ES-I3 (cell line): ENCODE data around the gene CGNL1.

Experiments
- H3K36me3 ChIP-seq: 2 replicates; pipeline ENCODE4 v1.6.1; 2013; ENCODE audit warnings: mild to moderate bottlenecking, low read length, control low read depth, moderate library complexity; ENCODE audit not compliant: insufficient read depth
- H3K4me1 ChIP-seq: 2 replicates; pipeline ENCODE4 v1.6.1; 2013; ENCODE audit warnings: mild to moderate bottlenecking, control low read depth, low read length; ENCODE audit not compliant: insufficient read depth
- H3K9ac ChIP-seq: 2 replicates; pipeline ENCODE4 v1.6.1; 2013; ENCODE audit warnings: low read depth, mild to moderate bottlenecking, low read length, moderate library complexity
- H3K9me3 ChIP-seq: 2 replicates; pipeline ENCODE4 v1.6.1; 2013; ENCODE audit warnings: mild to moderate bottlenecking, low read length, moderate library complexity; ENCODE audit not compliant: control insufficient read depth, insufficient read depth

Gene CGNL1

DNA sequence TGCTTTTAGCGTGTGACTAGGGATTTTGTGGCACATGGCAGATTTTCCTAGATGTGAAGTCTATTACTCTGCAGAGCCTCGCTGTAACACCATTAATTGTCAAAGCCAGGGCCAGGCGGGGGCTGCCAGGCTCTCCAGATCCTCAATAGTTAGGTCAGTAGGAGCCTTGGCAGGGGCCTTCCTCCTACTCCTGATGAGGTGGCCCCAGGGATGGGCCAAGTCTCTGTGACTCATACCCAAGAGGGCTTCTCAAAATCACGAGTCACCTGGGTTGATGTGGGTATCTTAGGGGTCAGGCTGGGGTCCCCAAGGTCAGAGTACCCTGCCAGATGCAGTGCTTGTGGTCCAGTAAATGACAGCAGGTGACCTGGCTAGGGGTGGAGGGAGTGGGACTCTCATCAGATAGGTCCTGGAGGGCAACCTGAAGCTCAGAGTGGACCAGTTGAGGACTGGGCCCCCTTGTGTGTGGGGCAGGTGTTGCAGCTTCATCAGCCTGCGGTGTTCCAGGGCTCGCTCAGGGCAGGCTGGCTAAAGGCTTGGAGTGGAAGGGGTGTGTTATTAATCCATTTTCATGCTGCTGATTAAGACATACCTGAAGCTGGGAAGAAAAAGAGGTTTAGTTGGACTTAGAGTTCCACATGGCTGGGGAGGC, 126.9 kb downstream of the CGNL1 start:
- H3K9ac ChIP-seq: no peak overlapping the region
- H3K36me3 ChIP-seq: no peaks in the 10 kb centered on the region
- H3K4me1 ChIP-seq: peaks cover 4% of the 10 kb centered on the region; the same call in 1 of the 2 replicates
- H3K9me3 ChIP-seq: no peaks in the 10 kb centered on the region

DNA sequence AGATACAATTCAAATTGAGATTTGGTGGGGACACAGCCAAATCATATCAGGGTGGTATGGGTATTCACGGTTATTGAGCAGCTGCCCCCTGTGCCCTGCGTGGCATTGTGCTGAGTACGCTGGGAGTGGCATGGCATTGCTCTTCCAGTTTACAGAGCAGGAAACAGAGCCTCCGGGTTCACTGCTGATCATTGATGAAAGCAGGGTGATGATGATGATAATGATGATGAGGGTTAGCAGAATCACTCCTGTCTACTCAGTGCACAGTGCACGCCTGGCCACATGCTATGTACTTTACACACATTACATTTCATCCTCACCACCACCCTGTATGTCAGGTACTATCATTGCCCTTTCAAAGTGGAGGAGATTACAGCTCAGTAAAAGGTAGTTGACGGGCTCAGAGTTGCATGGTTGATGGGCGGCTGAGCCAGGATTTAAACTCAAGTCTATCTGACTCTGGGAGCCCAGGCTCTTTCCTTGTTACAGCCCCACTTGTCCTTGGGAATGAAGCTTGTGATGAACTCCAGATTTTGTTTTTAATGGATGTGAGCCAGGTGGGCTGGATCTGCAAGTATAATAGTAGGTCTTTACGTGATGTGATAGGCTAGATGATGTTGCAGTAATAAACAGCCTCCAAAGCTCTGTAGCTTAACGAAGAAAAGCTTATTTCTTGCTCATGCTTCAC, 127.8 kb downstream of the CGNL1 start:
- H3K4me1 ChIP-seq: peaks cover 4% of the 10 kb centered on the region
- no peaks in the 10 kb centered on the region for H3K9me3 ChIP-seq
- H3K9ac ChIP-seq: no peak overlapping the region
- H3K36me3 ChIP-seq: no peaks in the 10 kb centered on the region

DNA sequence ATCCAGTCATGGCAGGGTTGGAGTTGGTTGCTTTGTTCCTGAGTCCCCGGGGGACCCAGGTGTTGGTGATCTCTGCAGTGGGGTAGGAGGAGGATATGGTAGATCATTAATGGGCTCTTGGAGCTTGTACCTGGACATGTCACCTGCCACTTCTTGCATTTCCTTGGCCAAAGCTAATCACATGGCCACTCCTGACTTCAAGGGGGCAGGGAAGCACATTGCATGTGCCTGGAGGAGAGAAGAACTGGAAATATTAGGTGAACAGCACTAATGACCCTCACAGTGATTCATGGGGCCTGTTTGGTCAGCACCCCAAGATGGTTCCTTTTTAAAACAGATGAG, 128.3 kb downstream of the CGNL1 start:
- H3K36me3 ChIP-seq: no peaks in the 10 kb centered on the region
- H3K9ac ChIP-seq: no peak overlapping the region
- H3K4me1 ChIP-seq: peaks cover 8% of the 10 kb centered on the region
- H3K9me3 ChIP-seq: no peaks in the 10 kb centered on the region

DNA sequence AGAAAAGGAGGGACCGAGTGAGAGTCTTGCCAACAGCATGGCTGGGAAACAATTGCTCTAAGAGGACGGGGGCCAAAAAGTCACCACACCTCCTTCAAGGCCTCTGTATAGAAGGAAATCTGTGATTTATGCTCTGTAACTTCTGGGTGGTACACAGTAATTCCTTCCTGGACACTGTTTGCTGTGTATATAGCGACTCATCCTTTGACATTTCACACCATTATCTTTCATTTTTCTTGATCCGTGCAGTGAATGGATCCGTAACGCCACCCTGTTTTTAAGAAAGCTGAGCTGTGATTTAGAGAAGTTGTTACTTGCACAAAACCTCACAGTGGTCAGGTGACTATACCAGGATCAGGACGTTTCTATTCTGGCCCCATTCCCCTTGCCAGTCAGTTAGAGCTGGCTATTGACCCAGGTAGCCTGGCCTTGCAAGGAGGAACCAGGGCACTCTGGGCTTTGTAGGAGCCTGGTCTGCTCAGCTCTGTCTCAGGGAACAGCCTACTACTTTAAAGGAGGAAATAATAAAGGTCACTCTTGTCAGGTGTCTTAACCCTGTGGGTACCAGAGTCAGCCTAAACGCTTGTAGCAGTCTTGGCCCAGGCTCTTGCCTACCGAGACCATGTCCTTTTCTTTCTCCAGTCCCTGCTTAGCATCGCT, 128.9 kb downstream of the CGNL1 start:
- Histone ChIP-seq H3K9ac (no peak overlapping the region), H3K4me1 (peaks cover 8% of the 10 kb centered on the region), H3K9me3 (no peaks in the 10 kb centered on the region), H3K36me3 (no peaks in the 10 kb centered on the region)

GRCh38 chr15:57505949-57506391, 129.7 kb downstream of the CGNL1 start:
- no peak overlapping the region for H3K9ac ChIP-seq
- H3K9me3 ChIP-seq: no peaks in the 10 kb centered on the region
- peaks cover 8% of the 10 kb centered on the region for H3K4me1 ChIP-seq
- no peaks in the 10 kb centered on the region for H3K36me3 ChIP-seq

DNA sequence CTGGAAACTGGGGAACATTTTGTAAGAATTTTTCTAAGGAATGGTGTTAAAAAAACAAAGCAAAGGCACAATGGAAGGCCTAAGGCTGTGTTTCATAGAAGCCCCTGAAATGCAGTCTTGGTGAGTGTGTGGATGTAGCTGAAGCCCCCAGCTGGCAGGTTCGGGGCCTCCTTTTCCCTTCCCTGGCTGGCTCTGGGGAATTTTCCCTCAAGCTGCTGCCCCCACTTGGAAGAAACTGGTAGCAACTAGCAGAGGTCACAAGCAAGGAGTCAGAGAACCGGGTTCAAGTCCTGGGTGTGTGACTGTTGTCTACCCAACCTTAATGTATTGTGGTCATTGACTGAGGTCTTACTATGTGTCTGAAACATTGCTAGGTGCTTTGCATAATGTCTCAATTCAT, 130.1 kb downstream of the CGNL1 start:
- H3K36me3 ChIP-seq: no peaks in the 10 kb centered on the region
- peaks cover 8% of the 10 kb centered on the region for H3K4me1 ChIP-seq
- H3K9me3 ChIP-seq: no peaks in the 10 kb centered on the region
- H3K9ac ChIP-seq: no peak overlapping the region

- Histone ChIP-seq H3K9me3 (no peaks in the 10 kb centered on the region), H3K9ac (no peak overlapping the region), H3K4me1 (peaks cover 5% of the 10 kb centered on the region), H3K36me3 (no peaks in the 10 kb centered on the region)
These were observed 130.8 kb downstream of the CGNL1 start for GRCh38 chr15:57507111-57507510.

DNA sequence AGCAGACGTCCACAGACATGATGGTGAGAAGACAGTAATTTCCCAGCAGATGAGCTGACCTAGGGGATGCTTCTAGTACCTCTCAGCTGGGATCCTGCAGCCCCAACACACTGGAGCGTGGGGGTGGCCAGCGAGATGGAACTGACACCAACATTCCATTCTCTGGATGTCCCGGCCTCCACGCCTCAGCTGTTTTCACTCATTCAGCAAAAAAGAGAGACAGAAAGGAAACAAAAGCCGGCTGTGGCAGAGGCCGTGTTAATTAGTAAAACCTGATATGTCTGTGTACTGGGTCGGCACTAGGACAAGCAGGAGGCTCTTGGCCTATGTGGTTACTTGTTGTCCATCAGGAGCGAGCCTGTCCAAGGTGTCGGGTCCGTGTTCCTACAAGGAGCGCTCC, 132.8 kb downstream of the CGNL1 start:
- Histone ChIP-seq H3K9ac (no peak overlapping the region), H3K36me3 (no peaks in the 10 kb centered on the region), H3K4me1 (peaks cover 4% of the 10 kb centered on the region; the same call in 1 of the 2 replicates), H3K9me3 (no peaks in the 10 kb centered on the region; the same call in 1 of the 2 replicates)

DNA sequence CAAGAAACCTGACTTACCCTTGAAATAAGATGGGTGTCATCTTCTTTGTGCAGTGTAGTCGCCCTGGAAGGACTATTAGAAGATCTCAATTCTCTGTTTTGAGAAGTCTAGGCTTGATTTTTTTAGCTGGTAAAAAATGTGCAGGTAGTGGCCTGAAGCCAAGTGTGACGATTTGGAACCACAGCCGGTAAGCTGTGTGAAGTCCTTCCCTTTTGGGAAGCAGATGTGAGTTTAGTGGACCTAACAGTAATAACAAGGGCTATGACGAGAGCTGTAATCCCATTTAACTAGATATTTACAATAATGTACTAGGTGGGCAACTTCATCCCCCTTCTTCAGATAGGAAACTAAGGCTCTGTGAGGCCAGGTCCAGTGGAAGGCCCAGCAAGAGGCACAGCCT, 133.7 kb downstream of the CGNL1 start:
- H3K9ac ChIP-seq: no peak overlapping the region
- H3K9me3 ChIP-seq: no peaks in the 10 kb centered on the region; the same call in 1 of the 2 replicates
- H3K36me3 ChIP-seq: no peaks in the 10 kb centered on the region
- H3K4me1 ChIP-seq: peaks cover 4% of the 10 kb centered on the region; the same call in 1 of the 2 replicates

DNA sequence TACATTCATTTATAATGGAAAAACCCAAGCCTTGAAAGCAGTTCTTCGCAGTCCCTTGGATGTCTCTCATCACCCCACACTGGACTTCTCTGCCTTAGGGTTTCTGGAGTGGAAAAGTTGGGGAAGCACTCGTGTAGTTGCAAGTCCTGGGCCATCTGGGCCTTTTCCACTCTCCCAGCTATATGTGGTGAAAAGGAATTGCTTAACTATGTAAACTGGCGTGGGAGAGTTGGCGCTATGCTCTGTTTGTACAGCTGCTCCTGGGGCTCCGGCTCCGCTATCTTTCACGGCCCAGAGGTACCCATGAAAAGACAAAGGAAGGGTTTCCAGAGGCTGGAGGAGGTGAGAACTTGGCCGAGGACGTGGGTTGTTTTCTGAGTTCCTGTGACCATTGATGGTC, 134.3 kb downstream of the CGNL1 start:
- H3K36me3 ChIP-seq: no peaks in the 10 kb centered on the region

DNA sequence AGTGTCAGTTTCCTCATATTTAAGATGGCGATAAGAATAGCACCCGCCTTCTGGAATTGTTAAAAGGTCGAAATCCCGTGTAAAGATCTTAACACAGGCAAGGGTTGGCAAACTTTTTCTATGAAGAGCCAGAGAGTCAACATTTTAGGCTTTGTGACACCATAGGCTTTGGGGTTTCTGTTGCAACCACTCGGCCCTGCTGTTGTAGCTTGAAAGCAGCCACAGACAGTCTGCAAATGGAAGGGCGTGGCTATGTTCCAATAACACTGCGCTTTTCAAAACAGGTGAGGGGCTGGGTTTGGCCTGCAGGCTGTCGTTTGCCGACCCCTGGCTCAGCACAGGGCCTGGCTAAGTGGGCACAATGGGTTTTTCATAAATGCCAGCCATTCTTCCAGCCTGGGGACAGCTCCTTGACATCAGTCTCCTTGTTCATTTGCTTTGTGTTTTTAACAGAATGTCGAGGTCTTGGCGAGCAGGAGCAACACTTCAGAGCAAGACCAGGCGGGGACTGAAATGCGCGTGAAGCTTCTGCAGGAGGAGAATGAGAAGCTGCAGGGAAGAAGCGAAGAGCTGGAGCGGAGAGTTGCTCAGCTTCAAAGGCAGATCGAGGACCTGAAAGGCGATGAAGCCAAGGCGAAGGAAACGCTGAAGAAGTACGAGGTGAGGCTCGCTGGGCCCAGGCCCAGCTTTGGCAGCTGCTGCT, 140.2 kb downstream of the CGNL1 start:
- Histone ChIP-seq H3K4me1 (no peaks in the 10 kb centered on the region), H3K9me3 (no peaks in the 10 kb centered on the region; the same call in 1 of the 2 replicates), H3K36me3 (no peaks in the 10 kb centered on the region), H3K9ac (no peak overlapping the region)

More for the DNA sequence above, 134.3 kb downstream of the CGNL1 start:
- Histone ChIP-seq H3K4me1 (peaks cover 4% of the 10 kb centered on the region; the same call in 1 of the 2 replicates), H3K9ac (no peak overlapping the region), H3K9me3 (no peaks in the 10 kb centered on the region; the same call in 1 of the 2 replicates)

- Histone ChIP-seq H3K9me3 (no peaks in the 10 kb centered on the region; the same call in 1 of the 2 replicates), H3K4me1 (no peaks in the 10 kb centered on the region), H3K9ac (no peak overlapping the region), H3K36me3 (no peaks in the 10 kb centered on the region; the same call in 1 of the 2 replicates)
These were observed 140.8 kb downstream of the CGNL1 start for GRCh38 chr15:57517030-57517671.

DNA sequence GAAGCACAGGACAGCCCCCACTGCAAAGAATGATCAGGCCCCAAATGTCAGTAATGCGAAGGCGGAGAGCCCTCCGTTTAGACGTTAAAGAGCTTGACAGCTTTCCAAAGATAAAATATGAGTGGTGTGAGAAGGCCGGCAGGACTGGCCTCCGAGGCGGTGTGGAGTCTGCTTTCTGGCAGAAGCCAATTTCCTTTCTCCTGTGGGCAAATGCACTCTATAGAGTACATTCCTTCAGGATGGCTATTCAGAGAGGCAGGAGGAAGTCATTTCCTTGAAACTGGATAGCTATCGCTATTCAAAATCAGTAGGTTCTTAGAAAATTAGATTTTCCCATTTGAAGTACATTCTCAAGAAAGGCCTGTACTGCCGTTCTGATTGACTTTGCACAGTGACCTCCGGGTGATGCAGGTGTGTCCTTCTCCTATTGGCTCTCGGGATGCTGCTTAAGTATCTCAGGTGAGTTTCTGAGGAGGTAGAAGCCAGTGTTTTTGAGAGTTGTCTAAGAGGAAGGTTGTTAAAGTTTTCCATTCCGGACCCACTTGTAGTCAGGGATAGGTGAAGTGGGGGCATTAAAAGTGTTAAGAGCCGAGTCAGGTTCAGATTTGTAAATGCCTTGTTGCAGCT, 142.6 kb downstream of the CGNL1 start:
- Histone ChIP-seq H3K36me3 (peaks cover 2% of the 10 kb centered on the region; the same call in 1 of the 2 replicates), H3K9ac (no peak overlapping the region), H3K4me1 (no peaks in the 10 kb centered on the region), H3K9me3 (no peaks in the 10 kb centered on the region; the same call in 1 of the 2 replicates)
